Inflammatory macrophage treated with lipopolysaccharide for 4 hours (primary cell): Measurements from ENCODE around the gene SEL1L.
A peak's percentile ranks its signal among the peaks of the same experiment; 100 is the strongest.
"Not testable (repeated sequence)": the region's sequence is repeated elsewhere in the genome, so short reads cannot be mapped to it uniquely, and the experiment has no call there.

Experiments used
- DNase-seq: peaks from one replicate; pipeline ENCODE4 v3.0.0-alpha.2; 2020

SEL1L gene

GRCh38 chr14:81473456-81474147, 60.1 kb downstream of the SEL1L start:
- DNase-seq: peak; percentile 53

GRCh38 chr14:81472096-81472800, 61.4 kb downstream of the SEL1L start:
- no peak for DNase-seq

GRCh38 chr14:81471062-81471461, 62.6 kb downstream of the SEL1L start:
- DNase-seq: no peak

GRCh38 chr14:81470557-81470826, 63.2 kb downstream of the SEL1L start:
- DNase-seq: not testable (repeated sequence)

- no peak for DNase-seq
Observed at GRCh38 chr14:81466854-81467253, 66.8 kb downstream of the SEL1L start.

GRCh38 chr14:81465507-81466228, 68.0 kb downstream of the SEL1L start:
- DNase-seq: no peak

- DNase-seq: not testable (repeated sequence)
Observed at GRCh38 chr14:81465003-81465392, 68.7 kb downstream of the SEL1L start.

GRCh38 chr14:81464253-81465002, 69.2 kb downstream of the SEL1L start:
- DNase-seq: peak; percentile 63

- DNase-seq: not testable (repeated sequence)
Observed at GRCh38 chr14:81462356-81462755, 71.3 kb downstream of the SEL1L start.

GRCh38 chr14:81459912-81460311, 73.7 kb downstream of the SEL1L start:
- DNase-seq: no peak

GRCh38 chr14:81458352-81458751, 75.3 kb downstream of the SEL1L start:
- no peak for DNase-seq

GRCh38 chr14:81455390-81455789, 78.3 kb downstream of the SEL1L start:
- peak; percentile 89 for DNase-seq

GRCh38 chr14:81454572-81455218, 79.0 kb downstream of the SEL1L start:
- no peak for DNase-seq

GRCh38 chr14:81453166-81453766, 80.4 kb downstream of the SEL1L start:
- DNase-seq: peak; percentile 44

GRCh38 chr14:81452341-81453133, 81.1 kb downstream of the SEL1L start:
- DNase-seq: no peak

- no peak for DNase-seq
Observed at GRCh38 chr14:81450976-81451375, 82.7 kb downstream of the SEL1L start.

- DNase-seq: no peak
Observed at GRCh38 chr14:81450100-81450531, 83.5 kb downstream of the SEL1L start.

- no peak for DNase-seq
Observed at GRCh38 chr14:81449576-81449975, 84.1 kb downstream of the SEL1L start.

GRCh38 chr14:81449114-81449513, 84.5 kb downstream of the SEL1L start:
- no peak for DNase-seq

- DNase-seq: no peak
Observed at GRCh38 chr14:81447021-81447764, 86.5 kb downstream of the SEL1L start.
